GM23338 (cell line): ENCODE measurements around the gene RAB8B. TPM values are rescaled to one million over a fixed set of nuclear protein-coding genes. Genes with fewer than 3 reads are reported as not detected.

Source experiments
- ATAC-seq: fragments of 200-7000 bp; cut with Tn5 transposase; 3 replicates; pipeline ENCODE4 v1.9.1; 2020
- DNase-seq: peaks from one replicate; pipeline ENCODE4 v3.0.0-alpha.2; 2015; ENCODE audit warnings: low spot score
- H2AFZ ChIP-seq: fragments of 200-600 bp; sonication (generic); 2 replicates; pipeline ENCODE4 v1.8.0; 2016; ENCODE audit warnings: antibody characterized with exemption, mild to moderate bottlenecking, moderate library complexity
- H3F3A ChIP-seq: fragments of 200-600 bp; sonication (generic); replicated peaks from 2 replicates; pipeline ENCODE4 v1.8.0; 2017; ENCODE audit warnings: antibody characterized with exemption, mixed run types, low read depth
- H3K27ac ChIP-seq: fragments of 200-600 bp; sonication (generic); 2 replicates; pipeline ENCODE4 v1.6.1; 2016; ENCODE audit warnings: low read depth
- H3K27me3 ChIP-seq: fragments of 200-600 bp; sonication (generic); 2 replicates; pipeline ENCODE4 v1.8.0; 2016; ENCODE audit warnings: mild to moderate bottlenecking, mixed run types, moderate library complexity; ENCODE audit not compliant: insufficient read depth
- H3K36me3 ChIP-seq: fragments of 200-600 bp; sonication (generic); 2 replicates; pipeline ENCODE4 v1.8.0; 2016; ENCODE audit warnings: mild to moderate bottlenecking; ENCODE audit not compliant: insufficient read depth
- H3K4me1 ChIP-seq: fragments of 200-600 bp; sonication (generic); 2 replicates; pipeline ENCODE4 v1.8.0; 2016; ENCODE audit warnings: mild to moderate bottlenecking, moderate library complexity; ENCODE audit not compliant: insufficient read depth
- H3K4me2 ChIP-seq: fragments of 200-600 bp; sonication (generic); 2 replicates; pipeline ENCODE4 v1.7.1; 2017; ENCODE audit warnings: mixed run types
- H3K4me3 ChIP-seq: fragments of 200-600 bp; sonication (generic); 2 replicates; pipeline ENCODE4 v1.6.1; 2016; ENCODE audit warnings: mixed run types
- H3K79me2 ChIP-seq: fragments of 200-600 bp; sonication (generic); replicated peaks from 2 replicates; pipeline ENCODE4 v1.8.0; 2017; ENCODE audit warnings: mild to moderate bottlenecking; ENCODE audit not compliant: insufficient read depth
- H3K9me2 ChIP-seq: fragments of 200-600 bp; sonication (generic); 2 replicates; pipeline ENCODE4 v1.8.0; 2017; ENCODE audit not compliant: insufficient read depth
- H4K20me1 ChIP-seq: fragments of 200-600 bp; sonication (generic); replicated peaks from 2 replicates; pipeline ENCODE4 v1.8.0; 2017; ENCODE audit warnings: mild to moderate bottlenecking; ENCODE audit not compliant: insufficient read depth
- H3K27ac Mint-ChIP-seq: 2 replicates; pipeline ENCODE4 v1.8.0; 2020; ENCODE audit warnings: inconsistent platforms, mild to moderate bottlenecking, moderate library complexity, mixed read lengths
- H3K27me3 Mint-ChIP-seq: 3 replicates; pipeline ENCODE4 v1.8.0; 2022; ENCODE audit warnings: low read depth, mild to moderate bottlenecking, moderate library complexity, mixed read lengths, inconsistent platforms; ENCODE audit not compliant: insufficient read depth, poor library complexity
- H3K36me3 Mint-ChIP-seq: 3 replicates; pipeline ENCODE4 v1.8.0; 2021; ENCODE audit warnings: low read depth, mild to moderate bottlenecking, inconsistent platforms, moderate library complexity, mixed read lengths
- H3K4me1 Mint-ChIP-seq: 3 replicates; pipeline ENCODE4 v1.8.0; 2020; ENCODE audit warnings: mild to moderate bottlenecking, inconsistent platforms, mixed read lengths
- H3K4me3 Mint-ChIP-seq: 3 replicates; pipeline ENCODE4 v1.8.0; 2021; ENCODE audit warnings: moderate library complexity, mild to moderate bottlenecking, inconsistent platforms, mixed read lengths
- H3K9me3 Mint-ChIP-seq: 3 replicates; pipeline ENCODE4 v1.8.0; 2020; ENCODE audit warnings: moderate library complexity, mild to moderate bottlenecking, inconsistent platforms, mixed read lengths
- CREB1 ChIP-seq: fragments of 250-450 bp; sonication (Bioruptor Pico); IDR thresholded peaks from 2 replicates; pipeline ENCODE4 v1.5.0; 2020; ENCODE audit warnings: low read depth, mild to moderate bottlenecking, moderate library complexity
- EZH2 ChIP-seq: fragments of 200-600 bp; sonication (generic); IDR thresholded peaks from one replicate; pipeline ENCODE4 v1.8.0; 2017; ENCODE audit warnings: antibody characterized with exemption, mild to moderate bottlenecking, low read depth; ENCODE audit not compliant: unreplicated experiment
- EZH2phosphoT487 ChIP-seq: fragments of 200-600 bp; sonication (generic); IDR thresholded peaks from one replicate; pipeline ENCODE4 v1.8.1; 2018; ENCODE audit warnings: antibody characterized with exemption; ENCODE audit not compliant: unreplicated experiment
- JUNB ChIP-seq: IDR thresholded peaks from one replicate; pipeline ENCODE4 v1.6.1; 2016; ENCODE audit warnings: antibody characterized with exemption; ENCODE audit not compliant: unreplicated experiment
- NANOG ChIP-seq: IDR thresholded peaks from 2 replicates; pipeline ENCODE4 v1.6.1; 2016; ENCODE audit warnings: antibody characterized with exemption, borderline replicate concordance
- POLR2AphosphoS5 ChIP-seq: IDR thresholded peaks from 2 replicates; pipeline ENCODE4 v1.6.1; 2016; ENCODE audit warnings: antibody characterized with exemption, low read depth
- STAT1 ChIP-seq: IDR thresholded peaks from one replicate; pipeline ENCODE4 v1.6.1; 2016; ENCODE audit warnings: antibody characterized with exemption; ENCODE audit not compliant: unreplicated experiment
- ZNF114 ChIP-seq: fragments of 250-450 bp; sonication (Bioruptor Pico); IDR thresholded peaks from 2 replicates; pipeline ENCODE4 v1.5.0; 2020; ENCODE audit warnings: mild to moderate bottlenecking, moderate library complexity
- ZNF331 ChIP-seq: fragments of 250-450 bp; sonication (Bioruptor Pico); IDR thresholded peaks from 2 replicates; pipeline ENCODE4 v1.5.0; 2020; ENCODE audit warnings: low read depth, mild to moderate bottlenecking, moderate library complexity
- polyA plus RNA-seq: library from polyadenylated mRNA; unstranded; fragments of >200 nt; fragmentation: Nextera tagmentation; extraction: Ambion mirVana; gene quantifications from 2 replicates; pipeline ENCODE4 v1.2.1, GENCODE V29; 2016
- total RNA-seq: library from RNA; depleted of rRNA; stranded (reverse); fragments of >200 nt; shearing (Covaris generic); gene quantifications from 2 replicates; pipeline ENCODE4 v1.2.3, GENCODE V29; 2014
- TF ChIP-seq, protein P1 (sequence below), 2 experiments: fragments of 200-600 bp in 1 of 2; sonication (generic) in 1 of 2; conservative IDR thresholded peaks; 2 replicates each; pipeline versions ENCODE4 v1.5.1 to v1.6.1; 2016 to 2017; ENCODE audit warnings: antibody characterized with exemption in 2 of 2, low read depth in 2 of 2, mild to moderate bottlenecking in 2 of 2, moderate library complexity in 1 of 2
- TF ChIP-seq, protein P2 (sequence below): IDR thresholded peaks from one replicate; pipeline ENCODE4 v1.6.1; 2018; ENCODE audit warnings: antibody characterized with exemption; ENCODE audit not compliant: unreplicated experiment

Gene RAB8B
- total and polyA plus RNA-seq, 2 experiments from 2014 or later = 23.2 to 41.7 TPM

DNA sequence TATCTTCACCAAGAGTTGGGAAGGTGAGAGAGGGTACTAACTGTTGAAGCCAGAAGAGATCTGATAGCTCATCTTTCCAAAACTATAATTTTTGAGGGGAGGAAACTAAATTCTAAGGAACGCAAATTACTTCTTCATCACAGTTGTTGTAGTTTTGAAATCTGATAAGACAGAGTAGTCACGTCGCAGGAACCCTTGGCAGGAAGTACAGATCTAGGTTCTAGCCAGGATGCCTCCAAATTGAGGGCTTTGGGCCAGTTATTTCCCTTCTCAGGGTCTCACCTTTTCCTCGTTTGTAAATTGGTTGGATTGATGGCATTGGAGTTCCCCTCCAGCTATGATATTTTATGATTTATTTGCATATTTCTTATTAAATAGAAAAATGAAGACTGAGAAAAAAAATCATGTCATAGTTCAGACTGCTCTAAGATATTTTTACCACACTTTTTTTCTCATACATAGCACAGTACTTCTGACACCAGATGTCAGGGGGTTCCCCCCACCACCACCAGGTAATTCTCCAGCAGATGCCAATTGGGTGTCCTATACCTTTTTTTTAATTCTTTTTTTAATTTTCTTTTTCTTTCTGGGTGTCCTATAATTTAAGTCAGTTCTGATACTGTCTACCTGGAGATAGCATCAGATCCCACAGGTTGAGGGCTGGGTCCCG is 55.7 kb downstream of the RAB8B start (continued):
- TF ChIP-seq NANOG (no peak), CREB1 (CRISPR knock-in tag) (no peak), POLR2AphosphoS5 (no peak), ZNF331 (CRISPR knock-in tag) (no peak), JUNB (no peak)
- TF ChIP-seq, protein P1, sequence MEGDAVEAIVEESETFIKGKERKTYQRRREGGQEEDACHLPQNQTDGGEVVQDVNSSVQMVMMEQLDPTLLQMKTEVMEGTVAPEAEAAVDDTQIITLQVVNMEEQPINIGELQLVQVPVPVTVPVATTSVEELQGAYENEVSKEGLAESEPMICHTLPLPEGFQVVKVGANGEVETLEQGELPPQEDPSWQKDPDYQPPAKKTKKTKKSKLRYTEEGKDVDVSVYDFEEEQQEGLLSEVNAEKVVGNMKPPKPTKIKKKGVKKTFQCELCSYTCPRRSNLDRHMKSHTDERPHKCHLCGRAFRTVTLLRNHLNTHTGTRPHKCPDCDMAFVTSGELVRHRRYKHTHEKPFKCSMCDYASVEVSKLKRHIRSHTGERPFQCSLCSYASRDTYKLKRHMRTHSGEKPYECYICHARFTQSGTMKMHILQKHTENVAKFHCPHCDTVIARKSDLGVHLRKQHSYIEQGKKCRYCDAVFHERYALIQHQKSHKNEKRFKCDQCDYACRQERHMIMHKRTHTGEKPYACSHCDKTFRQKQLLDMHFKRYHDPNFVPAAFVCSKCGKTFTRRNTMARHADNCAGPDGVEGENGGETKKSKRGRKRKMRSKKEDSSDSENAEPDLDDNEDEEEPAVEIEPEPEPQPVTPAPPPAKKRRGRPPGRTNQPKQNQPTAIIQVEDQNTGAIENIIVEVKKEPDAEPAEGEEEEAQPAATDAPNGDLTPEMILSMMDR (conservative IDR thresholded peaks at IDR 0.05; ENCODE audit: low read depth in 2 of 2) = no peak

DNA sequence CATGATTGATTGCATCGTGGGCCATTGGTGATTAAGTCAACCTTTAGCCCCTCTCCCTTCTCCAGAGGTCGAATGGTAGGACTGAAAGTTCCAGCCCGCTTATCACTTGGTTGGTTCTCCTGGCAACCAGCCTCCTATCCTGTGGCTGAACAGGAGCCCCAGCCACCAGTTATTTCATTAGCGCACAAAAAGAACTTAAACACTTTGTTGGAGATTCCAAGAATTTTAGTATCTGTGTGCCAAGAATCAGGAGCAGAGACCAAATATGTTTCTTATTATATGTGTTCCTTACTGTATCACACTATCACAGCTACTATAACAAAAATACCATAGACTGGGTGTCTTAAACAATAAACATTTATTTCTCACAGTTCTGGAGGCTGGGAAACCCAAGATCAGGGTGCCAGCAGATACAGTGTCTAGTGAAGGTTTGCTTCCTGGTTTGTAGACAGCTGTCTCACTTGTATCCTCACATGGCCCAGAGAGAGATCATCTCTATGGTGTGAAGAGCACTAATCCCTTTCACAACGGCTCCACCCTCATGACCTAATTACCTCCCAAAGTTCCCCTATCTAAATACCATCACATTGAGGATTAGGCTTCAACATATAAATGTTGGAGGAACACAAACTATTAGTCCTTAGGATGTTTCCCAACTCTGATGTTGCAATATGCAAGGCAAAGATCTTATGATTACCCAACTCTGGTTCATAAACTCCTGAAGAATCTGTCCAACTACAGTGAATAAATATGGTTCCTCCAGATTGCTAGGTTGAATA is 57.5 kb downstream of the RAB8B start:
- H3K36me3 Mint-ChIP-seq = peaks cover 39% of the 10 kb centered on the region
- no peak for ATAC-seq
- H3K27ac Mint-ChIP-seq = no peak overlapping the region
- H3K27me3 Mint-ChIP-seq = peaks cover 4% of the 10 kb centered on the region
- no peaks in the 10 kb centered on the region for H3K9me2 ChIP-seq
- H3K27ac ChIP-seq = no peak overlapping the region
- H3K27me3 ChIP-seq = no peaks in the 10 kb centered on the region
- H3K79me2 ChIP-seq = 0 out of 2 replicates have a peak, but pooled peaks cover under 1% of the 10 kb centered on the region
- H3K4me3 Mint-ChIP-seq = no peak overlapping the region
- no peak overlapping the region for H3K4me2 ChIP-seq
- no peaks in the 10 kb centered on the region; the same call in 1 of the 2 replicates for H3K36me3 ChIP-seq
- no peaks in the 10 kb centered on the region for H3F3A ChIP-seq
- DNase-seq = no peak
- TF ChIP-seq, protein P2, sequence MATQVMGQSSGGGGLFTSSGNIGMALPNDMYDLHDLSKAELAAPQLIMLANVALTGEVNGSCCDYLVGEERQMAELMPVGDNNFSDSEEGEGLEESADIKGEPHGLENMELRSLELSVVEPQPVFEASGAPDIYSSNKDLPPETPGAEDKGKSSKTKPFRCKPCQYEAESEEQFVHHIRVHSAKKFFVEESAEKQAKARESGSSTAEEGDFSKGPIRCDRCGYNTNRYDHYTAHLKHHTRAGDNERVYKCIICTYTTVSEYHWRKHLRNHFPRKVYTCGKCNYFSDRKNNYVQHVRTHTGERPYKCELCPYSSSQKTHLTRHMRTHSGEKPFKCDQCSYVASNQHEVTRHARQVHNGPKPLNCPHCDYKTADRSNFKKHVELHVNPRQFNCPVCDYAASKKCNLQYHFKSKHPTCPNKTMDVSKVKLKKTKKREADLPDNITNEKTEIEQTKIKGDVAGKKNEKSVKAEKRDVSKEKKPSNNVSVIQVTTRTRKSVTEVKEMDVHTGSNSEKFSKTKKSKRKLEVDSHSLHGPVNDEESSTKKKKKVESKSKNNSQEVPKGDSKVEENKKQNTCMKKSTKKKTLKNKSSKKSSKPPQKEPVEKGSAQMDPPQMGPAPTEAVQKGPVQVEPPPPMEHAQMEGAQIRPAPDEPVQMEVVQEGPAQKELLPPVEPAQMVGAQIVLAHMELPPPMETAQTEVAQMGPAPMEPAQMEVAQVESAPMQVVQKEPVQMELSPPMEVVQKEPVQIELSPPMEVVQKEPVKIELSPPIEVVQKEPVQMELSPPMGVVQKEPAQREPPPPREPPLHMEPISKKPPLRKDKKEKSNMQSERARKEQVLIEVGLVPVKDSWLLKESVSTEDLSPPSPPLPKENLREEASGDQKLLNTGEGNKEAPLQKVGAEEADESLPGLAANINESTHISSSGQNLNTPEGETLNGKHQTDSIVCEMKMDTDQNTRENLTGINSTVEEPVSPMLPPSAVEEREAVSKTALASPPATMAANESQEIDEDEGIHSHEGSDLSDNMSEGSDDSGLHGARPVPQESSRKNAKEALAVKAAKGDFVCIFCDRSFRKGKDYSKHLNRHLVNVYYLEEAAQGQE = no peak
- no peak for TF ChIP-seq STAT1
- TF ChIP-seq POLR2AphosphoS5 = no peak
- no peak for TF ChIP-seq ZNF331 (CRISPR knock-in tag)
- TF ChIP-seq EZH2phosphoT487 = no peak
- TF ChIP-seq, protein P1 (conservative IDR thresholded peaks at IDR 0.05; ENCODE audit: low read depth in 2 of 2) = no peak
- no peak for TF ChIP-seq EZH2
- TF ChIP-seq ZNF114 = no peak
- H3K4me1 ChIP-seq = no peaks in the 10 kb centered on the region
- no peak overlapping the region for H2AFZ ChIP-seq
- peaks cover 16% of the 10 kb centered on the region for H3K9me3 Mint-ChIP-seq
- H4K20me1 ChIP-seq = no peaks in the 10 kb centered on the region
- no peak overlapping the region for H3K4me3 ChIP-seq
- no peaks in the 10 kb centered on the region for H3K4me1 Mint-ChIP-seq
